ENCODE measurements around the gene SLC11A1. TPM values are rescaled to one million over a fixed set of nuclear protein-coding genes. Genes with fewer than 3 reads are reported as not detected.

Gene SLC11A1
- total RNA-seq, 4 donors from 2014 or later: 2.2 to 4.6 (median 3.5) TPM

GRCh38 chr2:218405746-218406208 is 23.7 kb downstream of the SLC11A1 start:
- no peak overlapping the region for H3K4me3 ChIP-seq (ENCODE audit: low read depth, poor library complexity, severe bottlenecking)
- TF ChIP-seq CTCF (IDR thresholded peaks at IDR 0.05) (no peak), POLR2A (IDR thresholded peaks at IDR 0.05) (no peak)
- WGBS, 2 donors: 4 to 7% methylated on average over 13 to 15 of the region's 15 CpGs
- DNase-seq (ENCODE audit: low spot score in 2 of 2): peak in 1 of 2 donors; percentile 68
- intact Hi-C loops (cut with DNase I; ENCODE audit: low total_unique reads): no loop called here

- intact Hi-C loops (cut with DNase I; ENCODE audit: low total_unique reads): no loop called here
- TF ChIP-seq POLR2A (IDR thresholded peaks at IDR 0.05) (no peak), CTCF (IDR thresholded peaks at IDR 0.05) (peak in 1 of 3 donors; percentile 51)
- no peak overlapping the region for H3K4me3 ChIP-seq (ENCODE audit: low read depth, poor library complexity, severe bottlenecking)
- 0 to 1% methylated on average over 20 to 27 of the region's 56 CpGs for WGBS, 2 donors
- peak; percentile 94 to 99 for DNase-seq (ENCODE audit: low spot score in 2 of 2)
Observed at GRCh38 chr2:218406209-218406948, 24.3 kb downstream of the SLC11A1 start.

- peak; percentile 74 to 95 for DNase-seq (ENCODE audit: low spot score in 2 of 2)
- H3K4me3 ChIP-seq (ENCODE audit: low read depth, poor library complexity, severe bottlenecking): no peak overlapping the region
- intact Hi-C loops (cut with DNase I; ENCODE audit: low total_unique reads): no loop called here
- WGBS, 2 donors: 5 to 6% methylated on average over 13 of the region's 13 CpGs
- TF ChIP-seq POLR2A (IDR thresholded peaks at IDR 0.05): no peak
- TF ChIP-seq CTCF (IDR thresholded peaks at IDR 0.05): no peak
Observed at GRCh38 chr2:218406949-218407618, 25.0 kb downstream of the SLC11A1 start.

- intact Hi-C loops (cut with DNase I; ENCODE audit: low total_unique reads): no loop called here
- no peak overlapping the region for H3K4me3 ChIP-seq (ENCODE audit: low read depth, poor library complexity, severe bottlenecking)
- no peak for DNase-seq (ENCODE audit: low spot score in 2 of 2)
- no peak for TF ChIP-seq CTCF (IDR thresholded peaks at IDR 0.05)
- no peak for TF ChIP-seq POLR2A (IDR thresholded peaks at IDR 0.05)
- 67 to 72% methylated on average over 8 of the region's 8 CpGs for WGBS, 2 donors
Observed at GRCh38 chr2:218407717-218408116, 25.6 kb downstream of the SLC11A1 start.

GRCh38 chr2:218418321-218418716 is 36.2 kb downstream of the SLC11A1 start:
- H3K4me3 ChIP-seq (ENCODE audit: low read depth, poor library complexity, severe bottlenecking): no peak overlapping the region
- 93 to 96% methylated on average over 5 of the region's 5 CpGs for WGBS, 2 donors
- no peak for DNase-seq (ENCODE audit: low spot score in 2 of 2)
- no peak for TF ChIP-seq POLR2A (IDR thresholded peaks at IDR 0.05)
- TF ChIP-seq CTCF (IDR thresholded peaks at IDR 0.05): no peak
- intact Hi-C loops (cut with DNase I; ENCODE audit: low total_unique reads): no loop called here

Measured in lower leg skin (tissue), 4 donors.